NCI-H1694 treated with DMSO at 0.1 percent for 48 hours (cell line): ENCODE data around the gene ZNF683.
A peak's percentile ranks its signal among the peaks of the same experiment; 100 is the strongest.
"Not testable (repeated sequence)": the region's sequence is repeated elsewhere in the genome, so short reads cannot be mapped to it uniquely, and the experiment has no call there.

ENCODE experiments used
- DNase-seq: peaks from one replicate; lab custom pipeline; 2025; lab: John Stamatoyannopoulos, UW

ZNF683 gene

DNA sequence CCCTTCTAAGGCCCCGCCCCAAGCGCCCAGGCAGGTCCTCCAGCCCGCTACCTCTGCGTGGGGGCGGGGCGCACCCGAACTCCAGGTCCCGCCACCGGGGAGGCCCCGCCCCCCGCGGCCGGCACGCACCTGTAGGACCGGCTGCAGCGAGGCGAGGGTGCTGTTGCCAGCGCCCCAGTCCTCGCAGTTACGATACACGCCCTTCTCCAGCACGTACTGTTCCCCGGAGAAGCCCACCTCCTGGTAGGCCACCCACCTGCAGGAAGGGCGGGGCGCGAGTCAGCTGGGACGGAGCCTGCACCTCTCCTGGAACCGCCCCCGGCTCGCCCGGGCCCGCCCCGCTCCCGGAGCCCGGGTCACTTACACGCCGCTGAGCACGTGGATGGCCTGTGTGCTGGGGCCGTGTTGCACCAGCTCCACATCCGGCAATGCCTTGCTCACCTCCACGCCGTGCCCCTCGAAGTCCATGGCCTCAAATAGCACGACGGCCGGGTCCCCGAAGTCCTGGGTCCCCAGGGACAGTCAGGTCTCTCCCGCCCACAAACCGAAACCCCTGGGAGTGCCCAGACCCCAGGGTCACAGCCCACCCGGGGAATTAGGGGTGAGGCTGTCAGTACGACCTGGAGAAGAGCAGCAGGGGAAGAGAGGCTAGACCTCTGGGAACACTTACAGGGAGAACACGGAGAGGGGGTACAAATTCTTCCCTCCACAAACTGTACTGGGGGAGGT, 35.9 kb downstream of the ZNF683 start:
- DNase-seq: no peak

DNA sequence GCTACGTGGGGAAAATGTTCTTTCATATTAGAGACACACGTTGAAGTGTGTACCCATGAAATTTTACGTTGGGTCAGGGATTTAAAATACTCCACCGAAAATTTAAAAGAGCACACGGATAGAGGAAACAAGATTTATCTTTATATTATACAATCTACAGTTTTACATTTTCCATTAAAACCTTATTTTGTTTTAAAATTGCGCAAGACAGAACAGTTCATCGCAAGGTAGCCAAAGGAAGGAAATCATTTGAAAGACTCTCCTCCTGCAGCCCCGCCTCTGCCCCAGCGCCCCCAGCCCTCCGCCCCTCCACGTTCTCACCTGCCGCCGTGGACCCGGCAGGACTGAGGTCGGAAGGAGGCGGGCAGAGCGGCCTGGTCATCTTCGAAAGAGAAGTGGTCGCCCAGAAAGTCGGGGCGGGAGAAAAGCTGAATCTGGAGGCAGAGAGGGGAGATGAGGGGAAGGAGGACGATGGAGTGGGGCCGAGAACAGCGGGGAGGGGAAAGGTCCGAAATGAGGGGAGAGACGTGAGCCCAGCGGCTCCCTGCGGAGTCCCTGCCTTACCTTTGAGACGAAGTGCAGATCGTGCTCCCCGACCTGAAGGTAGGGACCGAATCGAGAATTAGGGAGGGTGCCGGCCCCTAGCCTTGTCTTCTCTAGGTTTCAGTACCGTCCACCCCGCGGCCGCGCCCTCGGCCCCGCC, 36.6 kb downstream of the ZNF683 start:
- no peak for DNase-seq

GRCh38 chr1:26333312-26333711, 39.2 kb downstream of the ZNF683 start:
- not testable (repeated sequence) for DNase-seq

DNA sequence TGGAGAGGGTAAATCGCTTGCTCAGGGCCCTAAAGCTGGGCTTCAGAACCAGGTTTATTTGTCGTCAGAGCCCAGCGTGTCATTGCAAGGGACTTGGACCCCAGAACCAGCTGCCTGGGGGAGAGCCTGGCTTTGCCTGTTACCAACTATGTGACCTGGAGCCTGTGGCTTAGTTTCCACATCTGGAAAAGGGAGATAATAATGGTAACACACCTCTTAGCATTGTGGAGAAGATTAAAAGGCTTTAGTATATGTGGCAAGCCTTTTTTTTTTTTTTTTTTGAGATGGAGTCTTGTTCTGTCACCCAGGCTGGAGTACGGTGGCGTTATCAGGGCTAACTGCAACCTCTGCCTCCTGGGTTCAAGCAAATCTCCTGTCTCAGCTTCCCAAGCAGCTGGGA, 42.3 kb downstream of the ZNF683 start:
- DNase-seq: no peak

- DNase-seq: not testable (repeated sequence)
Observed at GRCh38 chr1:26329380-26329779, 43.2 kb downstream of the ZNF683 start.

GRCh38 chr1:26328597-26328996, 44.0 kb downstream of the ZNF683 start:
- no peak for DNase-seq

- peak; percentile 44 for DNase-seq
Observed at GRCh38 chr1:26327956-26328362, 44.6 kb downstream of the ZNF683 start.

DNA sequence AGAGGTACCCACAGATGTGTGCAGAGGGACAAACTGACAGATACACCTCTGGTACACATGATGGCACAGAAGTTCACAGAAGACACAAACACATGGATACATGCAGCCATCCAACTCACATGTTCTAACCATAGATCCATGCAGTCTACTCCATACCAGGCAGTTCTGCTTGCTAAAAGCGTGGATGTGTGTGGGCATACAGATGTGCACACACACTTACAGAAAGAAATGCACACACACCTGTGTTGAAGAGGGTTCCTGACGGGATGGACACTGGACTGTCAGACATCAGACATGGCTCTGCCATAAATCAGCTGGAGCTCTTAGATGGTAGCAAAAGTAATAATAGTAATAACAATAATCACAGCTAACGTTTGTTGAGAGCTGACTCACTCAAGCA, 48.0 kb downstream of the ZNF683 start:
- no peak for DNase-seq

DNA sequence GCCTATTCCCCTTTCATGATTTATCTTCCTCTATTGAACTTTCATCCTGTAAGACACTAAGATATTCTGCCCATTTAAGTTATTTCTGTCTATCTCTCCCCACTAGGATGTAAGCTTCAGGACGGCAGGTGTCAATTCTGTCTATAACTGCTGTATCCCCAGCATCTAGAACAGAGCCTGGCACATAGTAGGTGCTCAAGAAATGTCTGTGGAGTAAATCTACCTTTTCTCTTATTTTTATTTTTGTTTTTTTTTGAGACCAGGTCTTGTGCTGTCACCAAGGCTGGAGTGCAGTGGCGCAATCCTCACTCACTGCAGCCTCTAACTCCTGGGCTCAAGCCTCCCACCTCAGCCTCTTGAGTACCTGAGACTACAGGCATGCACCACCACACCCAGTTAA, 49.2 kb downstream of the ZNF683 start:
- DNase-seq: no peak

DNA sequence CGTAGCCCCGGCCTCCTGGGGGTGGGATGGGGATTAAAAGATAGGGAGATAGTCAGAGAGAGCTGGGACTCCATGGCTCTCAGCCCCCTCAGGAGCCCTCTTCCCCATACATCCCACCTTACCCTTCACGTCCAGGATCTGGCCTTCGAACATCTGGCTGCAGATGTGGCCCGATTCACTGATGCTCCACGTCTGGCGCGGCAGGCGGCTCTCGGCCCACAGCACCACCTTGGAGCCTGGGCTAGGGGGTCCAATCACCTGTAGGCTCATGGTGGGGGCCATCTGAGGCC, 50.6 kb downstream of the ZNF683 start:
- no peak for DNase-seq

GRCh38 chr1:26321315-26322041, 51.1 kb downstream of the ZNF683 start:
- DNase-seq: peak; percentile 70

GRCh38 chr1:26320896-26321295, 51.7 kb downstream of the ZNF683 start:
- DNase-seq: no peak

DNA sequence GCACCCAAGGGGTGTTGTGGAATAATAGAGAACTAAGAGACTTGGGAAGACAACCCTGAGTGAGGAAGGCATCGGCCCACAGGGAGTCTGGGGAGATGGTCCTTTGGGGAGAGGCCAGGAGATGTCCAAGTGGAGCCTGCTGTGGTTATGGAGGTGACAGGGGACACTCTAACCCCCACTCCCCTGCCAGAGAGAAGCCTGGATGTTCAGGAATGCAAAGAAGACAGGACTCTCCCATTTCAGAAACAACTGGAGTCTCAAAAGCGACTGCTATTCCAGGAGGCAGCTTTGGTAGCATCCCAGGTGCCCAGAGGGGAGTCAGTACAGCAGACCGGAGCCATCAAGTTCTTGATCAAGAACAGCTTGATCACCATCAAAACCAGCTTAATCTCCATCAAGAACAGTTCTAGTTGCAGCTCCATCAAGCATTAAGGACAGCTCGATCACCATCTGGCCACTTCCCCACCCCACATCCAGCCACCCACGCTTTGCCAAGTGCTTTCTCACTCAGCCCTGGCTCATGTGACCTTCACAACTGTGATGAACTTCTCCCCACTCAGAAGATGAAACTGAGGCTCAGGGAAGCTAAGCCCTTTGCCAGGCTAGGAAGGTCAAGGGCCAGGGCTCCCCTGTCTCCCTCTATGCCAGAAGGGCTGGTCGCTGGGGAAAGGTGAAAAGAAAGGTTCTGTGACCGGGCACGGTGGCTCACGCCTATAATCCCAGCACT, 54.0 kb downstream of the ZNF683 start:
- no peak for DNase-seq

- no peak for DNase-seq
Observed at GRCh38 chr1:26317612-26318337, 54.8 kb downstream of the ZNF683 start, which contains the start of gene CD52. CD52 (plus strand) TSS chr1:26317958; CDS start chr1:26318018, 60 bp downstream.

GRCh38 chr1:26317146-26317545, 55.4 kb downstream of the ZNF683 start:
- no peak for DNase-seq

- DNase-seq: no peak
Observed at GRCh38 chr1:26315874-26316850, 56.4 kb downstream of the ZNF683 start.

- DNase-seq: no peak
Observed at GRCh38 chr1:26314501-26314900, 58.0 kb downstream of the ZNF683 start.
